Vagina (tissue), 2 donors: ENCODE measurements around the gene ANKUB1. TPM values are rescaled to one million over a fixed set of nuclear protein-coding genes. Genes with fewer than 3 reads are reported as not detected.

ENCODE experiments used
- DNase-seq, 2 donors: peaks; one replicate each; pipeline ENCODE4 v3.0.0-alpha.2; 2017; ENCODE audit errors: extremely low spot score in 2 of 2
- H3K27ac ChIP-seq: fragments of 200-600 bp; sonication (generic); one replicate; pipeline ENCODE4 v1.5.1; 2019
- H3K27me3 ChIP-seq: fragments of 200-600 bp; sonication (generic); one replicate; pipeline ENCODE4 v1.5.1; 2019
- H3K36me3 ChIP-seq, 2 donors: fragments of 200-600 bp; sonication (generic); one replicate each; pipeline ENCODE4 v1.5.1; 2017 to 2019
- H3K4me1 ChIP-seq: fragments of 200-600 bp; sonication (generic); one replicate; pipeline ENCODE4 v1.5.1; 2019
- H3K4me3 ChIP-seq, 2 donors: fragments of 200-600 bp; sonication (generic); 1 replicate in 1 of 2; 2 replicates in 1 of 2; pipeline ENCODE4 v1.5.1; 2016 to 2019
- H3K9me3 ChIP-seq: fragments of 200-600 bp; sonication (generic); one replicate; pipeline ENCODE4 v1.5.1; 2019
- POLR2A ChIP-seq, 2 donors: fragments of 450-650 bp; IDR thresholded peaks; one replicate each; pipeline ENCODE4 v1.6.1; 2017; ENCODE audit warnings: antibody characterized with exemption in 2 of 2, mild to moderate bottlenecking in 2 of 2, moderate library complexity in 2 of 2
- POLR2AphosphoS5 ChIP-seq, 2 donors: sonication (generic); formaldehyde crosslinking; IDR thresholded peaks; one replicate each; pipeline ENCODE4 v1.9.0; 2017; ENCODE audit warnings: antibody characterized with exemption in 2 of 2, mild to moderate bottlenecking in 2 of 2, low read depth in 1 of 2; ENCODE audit not compliant: insufficient read depth in 1 of 2
- intact Hi-C: fragments of 100-400 bp; cut with DNase I; formaldehyde crosslinking; loops from one replicate; pipeline ENCODE4 v1.15.1; 2023
- total RNA-seq: library from RNA; depleted of rRNA; stranded (reverse); fragments of >200 nt; gene quantifications from one replicate; pipeline ENCODE4 v1.2.3, GENCODE V29; 2016
- TF ChIP-seq, protein P1 (sequence below), 3 experiments: fragments of 450-650 bp in 2 of 3; fragments of 200-600 bp in 1 of 3; sonication (generic) in 1 of 3; IDR thresholded peaks; one replicate each; pipeline ENCODE4 v1.5.1; 2017 to 2019; ENCODE audit warnings: antibody characterized with exemption in 3 of 3, mild to moderate bottlenecking in 2 of 3, moderate library complexity in 2 of 3

ANKUB1 gene
- total RNA-seq, 1 donor from 2014 or later: not detected

DNA sequence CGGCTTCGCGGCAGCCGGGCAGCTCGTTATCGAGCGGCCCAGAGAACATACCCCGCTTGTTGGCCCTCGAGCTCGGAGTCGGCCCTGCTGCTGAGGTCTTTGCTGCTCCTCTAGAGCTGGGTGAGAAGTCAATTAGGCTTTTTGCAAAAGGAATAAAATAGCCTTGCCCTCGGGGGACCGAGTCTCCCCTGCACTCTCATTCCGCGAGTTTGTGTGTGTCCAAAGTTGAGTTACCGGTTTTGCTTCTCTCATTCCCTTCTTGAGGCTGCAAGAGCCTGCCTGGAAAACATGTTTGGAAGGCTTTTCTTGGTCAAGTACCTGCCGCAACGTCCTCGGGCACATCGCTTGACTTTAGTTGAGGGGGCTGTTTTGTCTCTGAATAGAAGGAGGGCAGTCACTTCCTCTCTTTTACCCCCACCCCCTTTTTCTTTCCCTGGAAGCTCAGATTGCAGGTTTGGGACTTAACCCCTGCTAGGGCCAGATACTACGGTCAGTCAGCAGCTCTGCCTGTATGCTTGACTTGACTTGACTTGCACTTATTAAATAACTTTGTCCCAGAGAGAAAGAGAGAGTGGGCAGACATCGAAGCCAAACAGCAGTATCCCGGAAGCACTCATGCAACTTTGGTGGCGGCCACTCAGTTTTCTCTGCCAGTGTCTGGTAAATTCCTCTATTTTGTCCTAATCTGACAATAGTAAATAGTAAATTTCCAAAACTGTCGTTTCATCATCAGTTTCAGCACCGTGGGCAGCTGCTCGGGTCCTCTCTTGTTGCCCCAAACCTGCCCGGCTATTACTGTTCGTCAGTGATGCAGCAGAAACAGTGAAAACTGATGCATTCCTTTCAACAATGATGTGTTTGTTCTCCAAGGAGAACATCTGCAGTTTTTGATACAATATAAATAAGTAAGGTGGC is 21.3 kb upstream of the ANKUB1 start:
- no peaks in the 10 kb centered on the region for H3K27me3 ChIP-seq
- no peak for TF ChIP-seq POLR2A (IDR thresholded peaks at IDR 0.05)
- no peak for TF ChIP-seq POLR2AphosphoS5 (IDR thresholded peaks at IDR 0.05; ENCODE audit: insufficient read depth in 1 of 2, low read depth in 1 of 2)
- TF ChIP-seq, protein P1, sequence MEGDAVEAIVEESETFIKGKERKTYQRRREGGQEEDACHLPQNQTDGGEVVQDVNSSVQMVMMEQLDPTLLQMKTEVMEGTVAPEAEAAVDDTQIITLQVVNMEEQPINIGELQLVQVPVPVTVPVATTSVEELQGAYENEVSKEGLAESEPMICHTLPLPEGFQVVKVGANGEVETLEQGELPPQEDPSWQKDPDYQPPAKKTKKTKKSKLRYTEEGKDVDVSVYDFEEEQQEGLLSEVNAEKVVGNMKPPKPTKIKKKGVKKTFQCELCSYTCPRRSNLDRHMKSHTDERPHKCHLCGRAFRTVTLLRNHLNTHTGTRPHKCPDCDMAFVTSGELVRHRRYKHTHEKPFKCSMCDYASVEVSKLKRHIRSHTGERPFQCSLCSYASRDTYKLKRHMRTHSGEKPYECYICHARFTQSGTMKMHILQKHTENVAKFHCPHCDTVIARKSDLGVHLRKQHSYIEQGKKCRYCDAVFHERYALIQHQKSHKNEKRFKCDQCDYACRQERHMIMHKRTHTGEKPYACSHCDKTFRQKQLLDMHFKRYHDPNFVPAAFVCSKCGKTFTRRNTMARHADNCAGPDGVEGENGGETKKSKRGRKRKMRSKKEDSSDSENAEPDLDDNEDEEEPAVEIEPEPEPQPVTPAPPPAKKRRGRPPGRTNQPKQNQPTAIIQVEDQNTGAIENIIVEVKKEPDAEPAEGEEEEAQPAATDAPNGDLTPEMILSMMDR (IDR thresholded peaks at IDR 0.05): no peak
- H3K36me3 ChIP-seq: no peaks in the 10 kb centered on the region
- intact Hi-C loops: no loop called here
- H3K9me3 ChIP-seq: no peaks in the 10 kb centered on the region
- DNase-seq: no peak
- H3K4me3 ChIP-seq: peak overlapping the region; percentile 58 to 92
- peaks cover 48% of the 10 kb centered on the region for H3K4me1 ChIP-seq
- peak overlapping the region; percentile 100 for H3K27ac ChIP-seq

DNA sequence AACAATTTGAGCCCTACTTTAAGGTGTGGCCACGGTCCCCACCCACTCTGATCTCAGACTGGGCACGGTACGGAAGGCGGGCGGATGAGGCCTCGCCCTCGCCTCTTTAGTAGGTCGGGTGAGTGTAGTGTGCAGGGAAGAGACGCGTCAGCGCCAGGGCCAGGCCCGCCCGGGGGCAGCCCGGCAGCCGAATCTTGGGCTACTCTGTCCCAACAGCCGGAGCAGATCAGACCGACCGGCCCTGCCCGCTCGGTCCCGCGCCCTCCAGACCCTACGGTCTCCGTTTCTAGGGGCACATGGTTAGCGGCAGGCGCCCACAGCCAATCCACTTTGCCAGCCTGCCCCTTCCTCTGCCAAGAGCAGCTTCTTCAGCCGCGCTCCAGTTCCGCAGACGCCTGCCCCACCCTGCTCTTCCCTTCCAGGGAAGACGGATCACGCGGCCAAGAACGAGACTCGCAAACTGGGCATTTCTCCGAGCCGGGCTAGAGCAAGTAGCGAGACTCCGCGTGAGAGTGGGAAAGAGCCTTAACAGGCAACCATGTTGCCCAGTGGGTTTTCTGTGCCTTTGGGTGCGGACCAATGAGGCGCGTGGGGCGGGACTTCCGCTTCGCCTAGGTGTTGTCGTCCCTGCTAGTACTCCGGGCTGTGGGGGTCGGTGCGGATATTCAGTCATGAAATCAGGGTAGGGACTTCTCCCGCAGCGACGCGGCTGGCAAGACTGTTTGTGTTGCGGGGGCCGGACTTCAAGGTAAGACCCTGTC is 20.4 kb upstream of the ANKUB1 start, which contains the start of gene RNF13:
Gene RNF13 (plus strand): TSS at position 610 of the 761 bp plus-strand sequence. CDS start 32,812 bp downstream, outside the sequence.
- peak in 1 of 2 donors; percentile 33 for TF ChIP-seq POLR2A (IDR thresholded peaks at IDR 0.05)
- TF ChIP-seq, protein P1 (IDR thresholded peaks at IDR 0.05): peak in 1 of 3 experiments; percentile 20
- TF ChIP-seq POLR2AphosphoS5 (IDR thresholded peaks at IDR 0.05; ENCODE audit: insufficient read depth in 1 of 2, low read depth in 1 of 2): peak; percentile 73 to 95
- Histone ChIP-seq H3K9me3 (no peaks in the 10 kb centered on the region), H3K27me3 (no peaks in the 10 kb centered on the region), H3K4me1 (peaks cover 45% of the 10 kb centered on the region), H3K36me3 (no peaks in the 10 kb centered on the region), H3K4me3 (peak within 1 kb of the TSS; percentile 58 to 92), H3K27ac (peak within 1 kb of the TSS; percentile 100)
- intact Hi-C loops: no loop called here
- DNase-seq: peak in 1 of 2 donors; percentile 98

DNA sequence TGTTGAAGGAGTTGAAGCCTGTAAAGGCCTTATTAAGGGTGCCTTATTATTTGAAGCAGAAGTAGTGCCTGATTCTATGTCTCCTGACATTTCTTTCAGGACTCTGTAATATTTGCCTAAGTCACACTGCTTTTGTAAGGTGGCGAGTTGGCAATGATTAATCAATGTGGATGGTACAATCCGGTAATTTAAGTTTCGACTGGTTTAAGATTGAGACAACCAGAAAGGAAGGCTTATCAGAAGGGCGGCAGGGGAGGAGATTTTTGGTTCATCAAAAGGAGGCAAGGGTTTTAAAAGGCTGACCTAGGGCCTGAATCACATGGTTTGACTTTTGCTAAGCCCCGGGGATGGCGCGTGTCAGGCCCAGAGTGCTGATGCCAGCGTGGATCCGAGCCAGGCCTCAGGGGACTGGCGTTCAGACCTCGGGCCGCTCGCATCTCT is 19.8 kb upstream of the ANKUB1 start:
- H3K9me3 ChIP-seq: no peaks in the 10 kb centered on the region
- intact Hi-C loops: no loop called here
- peaks cover 39% of the 10 kb centered on the region for H3K4me1 ChIP-seq
- H3K27ac ChIP-seq: peak overlapping the region; percentile 100
- TF ChIP-seq, protein P1 (IDR thresholded peaks at IDR 0.05): no peak
- TF ChIP-seq POLR2AphosphoS5 (IDR thresholded peaks at IDR 0.05; ENCODE audit: insufficient read depth in 1 of 2, low read depth in 1 of 2): no peak
- TF ChIP-seq POLR2A (IDR thresholded peaks at IDR 0.05): no peak
- H3K27me3 ChIP-seq: no peaks in the 10 kb centered on the region
- no peaks in the 10 kb centered on the region for H3K36me3 ChIP-seq
- H3K4me3 ChIP-seq: peak overlapping the region; percentile 58 to 92
- no peak for DNase-seq

DNA sequence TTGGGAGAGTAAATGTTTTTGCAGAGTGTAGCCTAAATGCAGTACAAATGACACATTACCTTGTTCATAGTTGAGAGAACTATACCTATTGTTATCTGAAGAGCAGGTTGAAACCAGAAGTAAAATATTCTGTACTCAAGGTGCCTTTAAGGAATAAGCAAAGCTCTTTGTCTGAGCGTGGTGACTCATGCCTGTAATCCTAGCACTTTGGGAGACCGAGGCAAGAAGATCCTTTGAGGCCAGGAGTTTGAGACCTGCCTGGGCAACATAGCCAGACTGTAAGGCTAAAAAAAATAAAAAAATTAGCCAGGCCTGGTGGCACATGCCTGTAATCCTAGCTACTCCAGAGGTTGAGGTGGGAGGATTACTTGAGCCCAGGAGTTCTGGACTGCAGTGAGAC is 18.5 kb upstream of the ANKUB1 start:
- H3K4me3 ChIP-seq: no peak overlapping the region
- no peaks in the 10 kb centered on the region for H3K27me3 ChIP-seq
- intact Hi-C loops: no loop called here
- H3K4me1 ChIP-seq: peaks cover 26% of the 10 kb centered on the region
- H3K27ac ChIP-seq: no peak overlapping the region
- no peak for DNase-seq
- H3K9me3 ChIP-seq: no peaks in the 10 kb centered on the region
- H3K36me3 ChIP-seq: no peaks in the 10 kb centered on the region
- no peak for TF ChIP-seq POLR2AphosphoS5 (IDR thresholded peaks at IDR 0.05; ENCODE audit: insufficient read depth in 1 of 2, low read depth in 1 of 2)
- TF ChIP-seq, protein P1 (IDR thresholded peaks at IDR 0.05): no peak
- TF ChIP-seq POLR2A (IDR thresholded peaks at IDR 0.05): no peak
